GM21526 (cell line): Measurements from ENCODE around the gene BPIFB3.
"Not testable (repeated sequence)": the region's sequence is repeated elsewhere in the genome, so short reads cannot be mapped to it uniquely, and the experiment has no call there.

ENCODE experiments used
- ATAC-seq: cut with Tn5 transposase; IDR thresholded peaks from one replicate; pipeline ENCODE4 v1.9.1; 2021; ENCODE audit warnings: moderate library complexity; ENCODE audit not compliant: unreplicated experiment, low FRiP score

BPIFB3 gene

DNA sequence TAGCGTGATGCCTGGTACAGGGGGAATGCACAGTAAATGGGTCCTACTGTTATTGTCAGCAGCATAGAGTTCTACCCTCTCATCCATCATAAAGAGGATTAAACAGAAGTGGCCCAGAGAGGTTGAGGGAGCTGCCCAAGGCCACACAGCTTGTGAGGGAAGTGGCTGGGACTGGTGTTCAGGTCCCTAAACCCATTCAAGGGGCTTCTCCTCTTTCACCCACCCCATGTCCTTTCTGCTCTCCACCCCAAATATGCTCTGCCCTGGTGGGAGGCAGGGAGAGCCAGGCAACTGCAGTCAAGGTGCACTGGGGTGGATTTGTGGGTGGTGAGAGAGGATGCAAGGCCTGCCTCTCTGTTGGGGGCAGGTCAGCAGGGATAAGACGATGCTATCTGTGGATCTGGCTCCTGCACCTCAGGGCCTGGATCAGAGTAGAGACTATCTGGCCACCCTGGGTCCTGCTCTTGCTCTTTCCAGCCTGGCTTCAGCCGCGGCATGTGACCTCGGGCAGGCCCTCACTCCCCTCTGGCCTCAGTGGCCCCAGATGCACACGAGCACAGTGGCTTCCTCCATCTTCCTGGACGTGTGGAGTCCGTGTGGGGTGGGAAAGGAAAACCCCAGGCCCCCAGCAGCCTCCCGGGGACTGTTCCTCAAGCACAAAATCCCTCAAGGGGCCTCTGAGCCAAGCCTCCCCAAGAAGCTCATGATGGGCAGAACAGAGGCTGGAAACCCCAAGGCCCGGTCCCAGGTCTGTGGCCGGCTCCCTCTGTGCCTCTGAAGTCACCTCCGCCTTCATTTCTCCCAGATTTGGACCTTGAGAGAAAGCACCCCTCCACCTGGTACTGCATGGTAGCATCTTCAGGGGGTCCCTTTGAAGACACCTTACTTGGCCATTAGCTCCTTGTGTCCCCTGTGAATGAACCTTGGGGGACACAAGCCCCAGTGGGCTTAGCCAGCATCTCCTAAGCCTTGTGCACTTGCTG lies 25.6 kb upstream of the BPIFB3 start:
- ATAC-seq = no peak

DNA sequence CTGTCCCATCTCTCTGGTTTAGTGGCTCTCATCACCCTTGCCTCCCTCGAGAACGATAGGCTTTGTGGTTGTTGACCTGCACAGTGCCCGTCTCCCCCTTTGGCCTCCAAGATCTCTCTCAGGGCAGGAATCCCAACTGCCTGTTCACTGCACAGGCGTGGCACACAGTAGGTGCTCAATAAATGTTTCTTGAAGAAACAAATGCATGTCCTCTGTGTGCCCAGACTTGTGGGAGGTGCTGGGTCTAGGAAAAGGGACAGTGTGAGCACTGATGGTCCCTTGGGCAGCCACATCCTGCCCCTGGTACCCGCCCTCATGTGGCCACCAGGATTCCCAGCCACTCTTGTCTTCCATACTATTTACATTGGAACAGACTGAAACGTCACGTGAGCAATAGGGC lies 24.8 kb upstream of the BPIFB3 start:
- ATAC-seq = no peak

DNA sequence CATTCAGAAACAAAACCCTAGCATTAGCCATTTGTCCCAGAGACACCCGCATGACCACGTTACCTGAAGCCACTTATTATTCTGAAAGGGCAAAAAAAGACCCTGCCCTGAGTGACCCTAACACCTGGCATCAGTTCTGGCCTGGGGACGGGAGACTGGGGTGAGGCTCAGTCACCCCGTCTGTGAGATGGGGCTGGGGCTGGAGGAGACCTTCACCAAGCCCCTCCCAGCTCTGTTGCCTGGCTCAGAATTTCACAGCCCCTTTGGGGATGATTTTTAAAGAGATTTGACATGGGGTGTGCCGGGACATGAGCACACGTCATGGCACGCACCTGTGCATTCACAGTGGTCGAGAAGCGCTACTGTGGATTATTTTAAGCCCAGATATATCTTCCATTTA lies 23.6 kb upstream of the BPIFB3 start:
- no peak for ATAC-seq

DNA sequence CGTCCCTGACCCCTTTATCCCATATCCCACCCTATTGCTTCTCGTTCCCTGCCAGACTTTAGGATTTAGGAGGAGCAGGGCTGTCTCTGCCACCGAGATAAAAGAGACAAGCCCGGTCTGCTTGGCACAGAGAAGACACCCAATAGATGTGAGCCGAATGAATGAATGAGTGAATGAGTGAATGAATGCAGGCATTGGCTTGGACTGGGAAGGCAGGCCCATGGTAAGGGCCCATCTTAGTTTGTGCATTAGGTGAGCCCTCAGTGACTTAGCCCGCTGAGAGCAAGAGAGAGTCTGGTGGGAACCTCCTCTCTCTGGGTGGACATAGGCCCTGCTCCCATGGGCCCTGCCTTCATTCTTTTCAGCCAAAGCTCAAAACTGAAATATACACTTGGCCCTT lies 23.1 kb upstream of the BPIFB3 start:
- ATAC-seq = no peak

DNA sequence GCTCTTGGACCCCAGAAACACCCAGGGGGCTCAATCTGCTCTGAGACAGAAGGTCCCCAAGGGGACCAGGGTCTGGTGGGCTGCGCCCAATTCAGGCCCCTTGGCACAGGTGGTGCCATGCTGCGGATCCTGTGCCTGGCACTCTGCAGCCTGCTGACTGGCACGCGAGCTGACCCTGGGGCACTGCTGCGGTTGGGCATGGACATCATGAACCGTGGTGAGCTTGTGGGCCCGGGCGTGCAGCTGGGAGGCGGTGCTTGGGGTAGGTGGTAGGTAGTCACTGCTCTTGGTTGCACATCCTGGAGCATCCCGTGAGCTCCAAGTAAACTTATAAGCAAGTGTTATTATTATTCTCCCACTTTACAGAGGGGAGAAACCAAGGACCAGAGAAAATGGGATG lies 22.2 kb upstream of the BPIFB3 start, which contains the start of gene BPIFB6:
Gene BPIFB6 (plus strand): TSS at position 118 of the 400 bp plus-strand sequence. CDS start 0 bp downstream, at position 118.
- ATAC-seq = no peak

DNA sequence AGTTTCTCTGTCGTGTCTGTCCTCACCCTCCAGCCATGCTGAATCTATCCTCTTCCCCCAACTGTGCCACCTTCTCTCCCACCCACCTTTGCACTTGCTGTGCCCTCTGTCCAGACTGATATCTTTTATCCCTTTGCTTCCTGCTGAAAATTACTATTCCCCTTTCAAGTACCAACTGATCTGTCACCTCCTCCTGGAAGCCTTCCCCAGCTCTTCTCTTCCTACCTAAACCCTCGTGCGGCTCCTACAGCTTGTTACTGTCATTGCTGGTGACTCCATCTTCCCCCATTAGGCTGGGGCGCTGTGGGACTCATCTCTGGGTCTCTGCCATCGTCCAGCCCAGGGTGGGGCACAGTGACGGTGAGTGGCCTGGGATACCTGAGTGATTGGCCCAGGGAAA lies 21.1 kb upstream of the BPIFB3 start:
- ATAC-seq = no peak

DNA sequence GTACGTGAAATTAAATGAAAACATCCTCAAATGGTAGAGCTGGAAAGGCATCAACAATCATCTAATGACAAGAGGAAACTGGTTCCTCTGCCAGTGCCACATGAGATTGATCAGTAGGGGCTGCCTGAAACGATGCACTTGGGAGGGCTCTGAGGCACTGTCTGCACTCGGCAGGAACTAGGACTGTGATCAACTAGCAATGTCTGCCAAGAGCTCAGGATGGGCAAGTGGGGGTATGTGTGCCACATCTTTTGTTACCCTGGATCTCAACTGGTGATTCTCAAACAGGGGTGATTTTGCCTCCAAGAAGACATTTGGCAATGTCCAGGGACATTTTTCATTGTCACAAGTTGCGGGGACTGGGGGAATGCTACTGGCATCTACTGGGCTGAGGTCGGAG lies 20.3 kb upstream of the BPIFB3 start:
- no peak for ATAC-seq

DNA sequence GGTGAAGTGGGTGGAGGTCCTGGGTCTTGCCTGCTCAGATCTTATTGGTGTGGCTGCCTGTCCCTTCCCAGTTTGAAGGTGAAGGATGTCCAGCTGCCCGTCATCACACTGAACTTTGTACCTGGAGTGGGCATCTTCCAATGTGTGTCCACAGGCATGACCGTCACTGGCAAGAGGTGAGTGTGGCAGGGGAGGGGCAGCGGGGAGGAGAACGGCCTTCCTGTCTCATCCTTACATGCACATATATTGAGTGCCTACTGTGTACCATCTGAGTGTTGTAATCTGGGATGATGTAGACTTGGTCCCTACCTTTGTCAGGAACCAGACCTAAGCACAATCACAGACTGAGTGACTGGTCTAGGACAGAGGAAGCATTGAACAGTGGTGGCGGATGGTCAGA lies 19.6 kb upstream of the BPIFB3 start:
- no peak for ATAC-seq

DNA sequence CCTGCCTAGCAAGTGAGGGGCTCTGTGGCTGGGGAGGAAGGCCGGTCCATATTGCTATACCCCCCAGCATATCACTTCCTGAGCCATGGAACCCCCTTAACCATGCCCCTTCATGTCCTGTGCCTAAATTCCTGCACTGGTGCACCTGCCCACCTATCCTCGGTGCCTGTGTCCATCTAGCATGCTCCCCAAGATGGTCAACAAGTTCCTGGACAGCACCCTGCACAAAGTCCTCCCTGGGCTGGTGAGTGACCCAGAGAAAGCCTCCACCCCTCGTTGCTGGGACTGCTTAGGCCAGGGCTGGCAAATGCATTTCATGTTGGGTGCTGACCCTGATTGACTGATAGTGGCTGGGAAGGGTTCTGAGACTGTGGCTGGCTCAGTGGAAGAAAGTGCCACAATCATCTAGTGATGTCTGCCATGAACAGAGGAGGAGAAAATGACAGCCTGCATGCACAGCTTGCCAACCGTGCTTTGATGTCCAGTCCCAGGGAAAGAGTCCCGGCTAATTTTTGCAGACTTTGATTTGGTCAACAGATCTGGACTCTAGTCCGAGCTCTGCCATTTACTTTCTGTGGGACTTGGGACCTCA lies 18.7 kb upstream of the BPIFB3 start:
- no peak for ATAC-seq

DNA sequence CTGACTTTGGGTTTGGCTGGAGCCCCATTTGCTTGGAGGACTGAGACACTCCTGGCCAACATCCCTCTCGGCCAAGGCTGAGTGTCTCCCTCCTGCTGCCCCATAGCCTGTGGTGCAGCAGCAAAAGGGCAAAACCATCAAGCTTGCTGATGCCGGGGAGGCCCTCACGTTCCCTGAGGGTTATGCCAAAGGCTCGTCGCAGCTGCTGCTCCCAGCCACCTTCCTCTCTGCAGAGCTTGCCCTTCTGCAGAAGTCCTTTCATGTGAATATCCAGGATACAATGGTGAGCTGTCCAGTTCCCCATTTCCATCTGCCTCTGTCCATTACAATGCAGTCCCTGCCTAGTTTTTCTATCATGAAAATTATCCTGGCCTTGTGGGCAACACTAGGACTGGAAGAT lies 16.2 kb upstream of the BPIFB3 start:
- ATAC-seq = no peak

DNA sequence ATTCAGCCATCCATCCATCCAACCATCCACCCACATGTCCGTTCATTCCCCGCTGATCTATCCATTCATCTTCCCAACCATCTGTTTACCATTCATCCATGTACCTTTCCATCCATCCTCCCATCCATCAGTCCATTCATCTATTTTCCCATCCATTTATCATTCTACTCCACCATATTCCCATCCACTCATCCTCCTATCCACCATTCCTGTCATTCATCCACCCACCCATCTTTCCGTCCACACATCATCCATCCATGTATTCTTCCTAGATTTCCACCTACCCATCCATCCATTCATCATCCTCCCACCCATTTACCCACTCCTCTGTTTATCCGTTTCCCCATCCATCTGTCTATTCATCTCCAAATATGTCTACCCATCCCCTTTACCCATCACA lies 15.5 kb upstream of the BPIFB3 start:
- ATAC-seq = no peak

DNA sequence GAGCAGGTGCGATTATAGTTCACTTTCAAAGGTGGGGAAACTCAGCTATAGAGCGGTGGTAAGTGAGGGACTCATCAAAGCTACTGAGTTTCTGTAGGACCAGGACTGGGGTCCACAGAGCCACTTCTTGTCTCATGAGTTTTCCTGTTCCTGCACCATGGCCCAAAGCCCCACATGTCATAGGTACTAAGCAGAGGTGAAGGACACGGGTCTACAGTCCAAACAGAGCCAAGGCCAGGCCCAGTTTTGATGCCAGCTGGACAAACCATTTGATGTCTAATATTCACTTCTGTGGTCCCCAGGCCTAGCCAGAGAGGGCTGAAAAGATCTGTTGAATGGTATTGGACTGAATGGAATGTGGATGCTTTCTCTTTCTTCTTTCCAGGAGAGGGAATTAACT lies 11.3 kb upstream of the BPIFB3 start:
- no peak for ATAC-seq

DNA sequence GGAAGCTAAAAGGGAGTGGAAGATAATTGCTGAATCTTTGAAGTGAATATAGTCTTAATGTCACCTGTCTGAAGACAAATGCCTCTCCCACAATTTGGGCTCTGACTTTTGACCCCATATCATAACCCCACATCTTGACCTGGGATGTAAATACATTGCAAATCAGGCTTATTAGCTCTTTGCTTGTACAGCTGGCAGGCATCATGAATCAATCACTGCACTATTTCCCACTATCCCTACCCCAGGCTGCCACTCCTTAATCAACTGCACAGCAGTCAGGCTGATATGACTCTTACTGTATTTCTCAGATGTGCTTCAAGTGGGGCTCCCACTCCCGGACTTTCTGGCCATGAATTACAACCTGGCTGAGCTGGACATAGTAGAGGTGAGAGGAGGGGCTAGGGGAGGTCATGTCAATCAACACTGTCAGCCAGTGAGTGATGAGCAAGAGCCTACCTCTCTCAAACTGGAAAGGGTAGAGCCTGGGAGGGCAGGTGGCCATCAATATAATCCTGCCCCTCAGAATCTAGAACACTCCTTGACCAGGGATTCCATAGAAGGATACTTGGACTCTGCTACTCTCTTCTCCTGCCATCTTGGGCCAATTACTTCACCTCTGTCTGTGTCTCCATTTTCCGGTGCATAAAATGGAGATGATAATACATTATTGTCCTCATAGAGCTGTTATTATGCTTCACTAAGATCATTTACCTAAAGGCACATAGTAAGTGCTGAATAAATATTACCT lies 10.5 kb upstream of the BPIFB3 start:
- ATAC-seq = no peak

DNA sequence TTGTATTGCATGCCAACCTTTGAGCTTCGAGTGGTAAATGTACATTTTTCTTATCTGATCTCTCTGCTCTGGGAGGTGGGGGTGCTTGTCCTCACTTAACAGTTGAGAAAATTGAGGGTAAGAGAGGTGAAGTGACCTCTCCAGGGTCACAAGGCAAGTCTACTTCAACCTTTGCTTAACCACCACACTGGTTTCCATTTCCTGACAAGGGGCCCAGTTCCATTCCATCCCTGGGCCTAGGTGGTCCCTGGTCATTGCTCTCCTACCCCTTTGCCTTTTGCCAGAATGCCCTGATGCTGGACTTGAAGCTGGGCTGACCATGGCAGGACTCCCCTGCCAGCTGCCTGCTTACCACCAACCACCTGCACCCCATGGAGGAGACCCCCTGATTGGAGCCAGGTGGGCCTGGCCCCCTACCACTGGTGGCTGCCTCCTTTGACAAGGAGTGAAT lies 9.9 kb upstream of the BPIFB3 start:
- no peak for ATAC-seq

DNA sequence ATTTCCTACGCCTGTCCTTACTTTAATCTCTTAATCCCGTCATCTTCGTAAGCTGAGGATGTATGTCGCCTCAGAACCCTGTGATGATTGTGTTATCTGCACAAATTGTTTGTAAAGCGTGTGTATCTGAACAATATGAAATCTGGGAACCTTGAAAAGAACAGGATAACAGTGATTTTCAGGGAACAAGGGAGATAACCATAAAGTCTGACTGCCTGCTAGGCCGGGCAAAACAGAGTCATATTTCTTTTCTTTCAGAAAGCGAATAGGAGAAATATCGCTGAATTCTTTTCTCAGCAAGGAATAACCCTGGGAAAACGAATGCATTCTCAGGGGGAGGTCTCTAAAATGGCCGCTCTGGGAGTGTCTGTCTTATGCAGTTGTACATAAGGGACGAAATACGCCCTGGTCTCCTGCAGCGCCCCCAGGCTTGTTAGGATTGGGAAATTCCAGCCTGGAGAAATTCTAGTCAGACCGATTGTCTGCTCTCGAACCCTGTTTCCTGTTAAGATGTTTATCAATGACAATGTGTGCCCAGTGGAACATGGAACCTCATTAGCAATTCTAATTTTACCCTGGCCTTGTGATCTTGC lies 8.5 kb upstream of the BPIFB3 start:
- ATAC-seq = not testable (repeated sequence)

DNA sequence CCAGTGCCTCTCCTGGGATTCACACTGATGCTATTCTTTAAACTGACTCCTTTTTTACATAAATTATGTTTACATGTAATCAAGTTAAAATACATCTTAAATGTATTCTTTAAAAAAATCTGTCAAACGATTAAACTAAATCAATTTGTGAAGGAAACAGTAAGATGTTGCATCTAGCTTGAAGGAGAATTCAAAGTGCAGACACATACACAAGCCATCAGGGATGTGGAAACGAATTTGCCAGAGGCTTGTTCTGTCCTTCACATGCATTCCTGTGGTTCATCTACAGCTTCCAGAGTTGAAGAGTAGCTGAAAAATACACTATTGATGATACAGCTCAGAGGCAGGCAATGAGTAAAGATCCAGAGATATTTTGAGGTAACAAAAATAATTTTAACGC lies 7.3 kb upstream of the BPIFB3 start:
- ATAC-seq = no peak

DNA sequence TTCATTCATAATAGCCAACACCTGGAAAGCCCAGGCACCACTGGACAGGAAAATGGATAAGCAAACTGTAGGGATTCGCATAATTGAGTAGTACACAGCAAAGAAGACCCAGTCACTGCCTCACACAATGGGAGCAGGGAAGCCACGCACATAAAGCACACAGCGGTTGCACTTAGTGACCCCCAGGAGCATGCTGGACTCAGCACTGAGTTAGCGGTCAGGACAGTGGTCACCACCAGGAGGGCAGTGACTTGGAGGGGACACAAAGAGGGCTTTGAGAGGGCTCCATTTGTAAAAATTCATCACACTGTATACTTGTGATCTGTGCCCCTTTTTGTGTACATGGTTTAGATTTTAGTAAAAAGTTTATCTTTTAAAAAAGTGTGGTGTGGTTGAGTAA lies 2.4 kb upstream of the BPIFB3 start:
- ATAC-seq = no peak

DNA sequence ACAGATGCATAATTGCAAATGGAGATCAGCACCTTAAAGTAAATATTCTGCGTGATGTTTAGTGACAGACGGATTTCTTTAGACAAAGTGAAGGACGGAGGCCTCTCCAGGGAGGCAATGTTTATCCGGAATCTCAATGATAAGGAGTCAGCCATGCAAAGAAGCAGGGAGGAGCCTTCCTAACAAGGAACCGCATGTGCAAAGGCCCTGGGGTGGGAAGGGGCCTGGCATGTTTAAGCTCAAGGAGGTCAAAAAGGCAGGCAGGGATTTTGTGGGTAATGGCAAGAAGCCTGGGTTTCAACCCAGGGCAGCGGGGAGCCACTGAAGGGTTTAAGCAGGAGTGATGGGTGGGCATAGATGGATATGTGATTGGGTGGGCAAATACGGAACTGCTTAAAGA lies 678 bp downstream of the BPIFB3 start:
- ATAC-seq = no peak

DNA sequence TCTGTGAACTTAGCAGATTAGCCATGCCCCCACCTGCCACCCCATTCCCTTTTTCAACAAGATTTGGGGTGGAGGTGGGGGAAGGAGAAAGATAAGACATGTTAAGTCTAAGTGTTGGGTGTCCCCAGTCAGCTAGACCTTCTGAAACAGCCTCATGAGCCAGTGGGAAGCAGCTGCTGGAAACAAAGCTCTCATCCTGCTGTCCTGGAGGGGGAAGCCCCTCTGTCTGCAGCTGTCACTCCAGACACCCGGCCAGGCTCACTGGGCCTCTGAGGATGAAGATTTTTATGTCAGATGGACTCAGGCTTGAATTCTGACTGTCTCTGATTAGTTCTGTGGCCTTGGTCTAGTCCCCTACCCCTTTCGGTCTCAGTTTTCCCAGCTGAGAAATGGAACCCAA lies 1.1 kb downstream of the BPIFB3 start:
- no peak for ATAC-seq

DNA sequence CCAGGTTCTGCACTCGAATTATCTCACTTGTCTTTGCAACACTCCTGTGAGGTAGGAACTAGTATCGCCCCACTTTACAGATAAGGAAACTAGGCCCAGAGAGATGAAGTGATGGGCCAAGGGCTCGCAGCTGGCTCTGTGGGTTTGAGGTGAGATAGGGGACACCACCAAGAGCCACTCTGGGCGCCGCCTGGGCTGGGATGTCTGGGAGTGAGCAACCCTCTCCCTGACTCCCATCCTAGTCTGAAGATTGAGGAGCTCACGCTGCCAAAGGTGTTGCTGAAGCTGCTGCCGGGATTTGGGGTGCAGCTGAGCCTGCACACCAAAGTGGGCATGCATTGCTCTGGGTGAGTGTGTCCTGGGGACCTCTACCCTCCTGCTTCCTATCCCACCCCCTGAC lies 5.4 kb downstream of the BPIFB3 start:
- no peak for ATAC-seq
